RPMI7951 (cell line): ENCODE measurements around the gene VPS37C. TPM values are rescaled to one million over a fixed set of nuclear protein-coding genes. Genes with fewer than 3 reads are reported as not detected.
"Not testable (repeated sequence)": the region's sequence is repeated elsewhere in the genome, so short reads cannot be mapped to it uniquely, and the experiment has no call there.

Source experiments
- DNase-seq: peaks from one replicate; pipeline ENCODE4 v3.0.0-alpha.2; 2012; ENCODE audit warnings: low read depth
- total RNA-seq: library from RNA; depleted of rRNA; stranded (reverse); fragments of >200 nt; shearing (Covaris generic); gene quantifications from 2 replicates; pipeline ENCODE4 v1.2.3, GENCODE V29; 2014

VPS37C gene
- total RNA-seq, 1 experiment from 2014 or later, result 11.5 TPM

GRCh38 chr11:61174949-61175348 lies 13.7 kb upstream of the VPS37C start:
- DNase-seq, result no peak

- DNase-seq, result no peak
Observed at GRCh38 chr11:61174273-61174672, 13.0 kb upstream of the VPS37C start.

- DNase-seq, result peak; percentile 49
Observed at GRCh38 chr11:61173456-61173855, 12.2 kb upstream of the VPS37C start.

GRCh38 chr11:61172888-61173287 lies 11.7 kb upstream of the VPS37C start:
- DNase-seq, result no peak

GRCh38 chr11:61172356-61172755 lies 11.1 kb upstream of the VPS37C start:
- no peak for DNase-seq

- no peak for DNase-seq
Observed at GRCh38 chr11:61171907-61172306, 10.7 kb upstream of the VPS37C start.

GRCh38 chr11:61170566-61170965 lies 9.3 kb upstream of the VPS37C start:
- no peak for DNase-seq

- no peak for DNase-seq
Observed at GRCh38 chr11:61168800-61169199, 7.6 kb upstream of the VPS37C start.

GRCh38 chr11:61168042-61168688 lies 6.9 kb upstream of the VPS37C start:
- DNase-seq, result no peak

GRCh38 chr11:61166331-61166730 lies 5.1 kb upstream of the VPS37C start:
- not testable (repeated sequence) for DNase-seq

- not testable (repeated sequence) for DNase-seq
Observed at GRCh38 chr11:61165785-61166184, 4.6 kb upstream of the VPS37C start.

- DNase-seq, result no peak
Observed at GRCh38 chr11:61164606-61165424, 3.6 kb upstream of the VPS37C start.

- DNase-seq, result no peak
Observed at GRCh38 chr11:61163714-61164605, 2.7 kb upstream of the VPS37C start.

GRCh38 chr11:61163021-61163420 lies 1.8 kb upstream of the VPS37C start:
- no peak for DNase-seq

GRCh38 chr11:61162092-61162941 lies 1.1 kb upstream of the VPS37C start:
- peak; percentile 56 for DNase-seq

- peak; percentile 19 for DNase-seq
Observed at GRCh38 chr11:61160487-61161189, 588 bp downstream of the VPS37C start.

GRCh38 chr11:61158691-61159381 lies 2.4 kb downstream of the VPS37C start:
- peak; percentile 79 for DNase-seq

GRCh38 chr11:61157743-61158142 lies 3.5 kb downstream of the VPS37C start:
- DNase-seq, result no peak

GRCh38 chr11:61155741-61156140 lies 5.5 kb downstream of the VPS37C start:
- DNase-seq, result no peak

GRCh38 chr11:61155312-61155711 lies 5.9 kb downstream of the VPS37C start:
- no peak for DNase-seq
